ENCODE measurements around the gene TMEM63C. TPM values are rescaled to one million over a fixed set of nuclear protein-coding genes. Genes with fewer than 3 reads are reported as not detected.
A peak's percentile ranks its signal among the peaks of the same experiment; 100 is the strongest.

Gene TMEM63C, protein sequence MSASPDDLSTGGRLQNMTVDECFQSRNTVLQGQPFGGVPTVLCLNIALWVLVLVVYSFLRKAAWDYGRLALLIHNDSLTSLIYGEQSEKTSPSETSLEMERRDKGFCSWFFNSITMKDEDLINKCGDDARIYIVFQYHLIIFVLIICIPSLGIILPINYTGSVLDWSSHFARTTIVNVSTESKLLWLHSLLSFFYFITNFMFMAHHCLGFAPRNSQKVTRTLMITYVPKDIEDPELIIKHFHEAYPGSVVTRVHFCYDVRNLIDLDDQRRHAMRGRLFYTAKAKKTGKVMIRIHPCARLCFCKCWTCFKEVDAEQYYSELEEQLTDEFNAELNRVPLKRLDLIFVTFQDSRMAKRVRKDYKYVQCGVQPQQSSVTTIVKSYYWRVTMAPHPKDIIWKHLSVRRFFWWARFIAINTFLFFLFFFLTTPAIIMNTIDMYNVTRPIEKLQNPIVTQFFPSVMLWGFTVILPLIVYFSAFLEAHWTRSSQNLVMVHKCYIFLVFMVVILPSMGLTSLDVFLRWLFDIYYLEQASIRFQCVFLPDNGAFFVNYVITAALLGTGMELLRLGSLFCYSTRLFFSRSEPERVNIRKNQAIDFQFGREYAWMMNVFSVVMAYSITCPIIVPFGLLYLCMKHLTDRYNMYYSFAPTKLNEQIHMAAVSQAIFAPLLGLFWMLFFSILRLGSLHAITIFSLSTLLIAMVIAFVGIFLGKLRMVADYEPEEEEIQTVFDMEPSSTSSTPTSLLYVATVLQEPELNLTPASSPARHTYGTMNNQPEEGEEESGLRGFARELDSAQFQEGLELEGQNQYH
- under 1 TPM; 0.29 to 0.45 TPM for total RNA-seq

GRCh38 chr14:77181603-77182437, at the start of gene TMEM63C:
TSS of gene TMEM63C (plus strand) at chr14:77181798. CDS start at chr14:77218814, 37,016 bp downstream.
- Mint-ChIP-seq H3K4me1 (peaks cover 11% of the 10 kb centered on the region), H3K27me3 (peaks cover 21% of the 10 kb centered on the region), H3K36me3 (ENCODE audit: low read depth) (no peaks in the 10 kb centered on the region), H3K4me3 (peak within 1 kb of the TSS; percentile 50), H3K9me3 (no peaks in the 10 kb centered on the region), H3K27ac (peak within 1 kb of the TSS; percentile 57)
- peak; percentile 51 for DNase-seq
- CTCF ChIA-PET = no interaction called here
- POLR2A ChIA-PET = interaction anchor here (0.5 kb wide), 1 partner anchor 831 kb away, joined by 4 read pairs; no protein-coding TSS in a partner anchor

DNA sequence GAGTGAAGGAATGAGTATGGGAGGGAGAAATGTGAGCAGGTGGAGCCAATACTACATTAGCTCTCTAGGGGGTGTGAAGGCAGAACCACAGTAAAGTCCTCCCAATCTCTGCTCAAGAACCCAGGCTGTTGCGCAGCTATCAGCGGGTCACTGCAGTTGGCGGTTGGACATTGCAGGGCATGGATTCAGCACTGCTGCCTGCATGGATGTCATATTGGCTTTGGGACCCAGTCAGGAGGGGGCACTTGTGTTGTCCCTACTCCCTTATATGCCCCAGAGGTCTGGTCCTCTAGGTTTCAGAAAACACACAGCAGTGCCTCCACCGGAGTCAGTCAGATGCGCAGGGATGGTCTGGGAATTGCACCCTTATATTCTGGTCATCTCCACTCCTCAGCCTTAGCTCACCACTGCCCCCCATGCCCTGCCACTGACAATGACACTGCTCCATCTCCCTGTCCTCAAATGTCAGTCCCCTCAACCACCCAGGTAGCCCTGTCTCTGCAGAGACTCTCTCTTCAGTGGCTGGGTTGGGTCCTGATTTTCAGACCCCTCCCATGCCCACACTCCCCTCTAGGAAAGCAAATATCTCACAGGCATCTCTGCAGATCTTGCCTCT, 49.6 kb upstream of the TMEM63C start:
- Mint-ChIP-seq H3K4me1 (no peaks in the 10 kb centered on the region), H3K27me3 (peaks cover 35% of the 10 kb centered on the region), H3K9me3 (no peaks in the 10 kb centered on the region), H3K27ac (no peak overlapping the region), H3K36me3 (ENCODE audit: low read depth) (no peaks in the 10 kb centered on the region), H3K4me3 (no peak overlapping the region)
- ChIA-PET POLR2A (no interaction called here), CTCF (interaction anchor here (0.5 kb wide), 1 partner anchor 38 kb away, joined by 4 read pairs; no protein-coding TSS in a partner anchor)
- DNase-seq = no peak

- H3K9me3 Mint-ChIP-seq = no peaks in the 10 kb centered on the region
- no peaks in the 10 kb centered on the region for H3K36me3 Mint-ChIP-seq (ENCODE audit: low read depth)
- CTCF ChIA-PET = interaction anchor here (0.6 to 1.0 kb wide), 3 partner anchors 10 to 429 kb away, joined by 3 read pairs; no protein-coding TSS in a partner anchor
- POLR2A ChIA-PET = interaction anchor here (1.0 kb wide), 1 partner anchor 20 kb away, joined by 5 read pairs; no protein-coding TSS in a partner anchor
- no peak overlapping the region for H3K4me3 Mint-ChIP-seq
- peak; percentile 84 for DNase-seq
- H3K27ac Mint-ChIP-seq = no peak overlapping the region
- H3K4me1 Mint-ChIP-seq = no peaks in the 10 kb centered on the region
- peaks cover 47% of the 10 kb centered on the region for H3K27me3 Mint-ChIP-seq
Measured at GRCh38 chr14:77133720-77134338, 47.8 kb upstream of the TMEM63C start.

- ChIA-PET POLR2A (no interaction called here), CTCF (interaction anchor here (1.3 kb wide), 1 partner anchor 13 kb away, joined by 3 read pairs; no protein-coding TSS in a partner anchor)
- Mint-ChIP-seq H3K36me3 (ENCODE audit: low read depth) (no peaks in the 10 kb centered on the region), H3K9me3 (no peaks in the 10 kb centered on the region), H3K27ac (no peak overlapping the region), H3K4me1 (peaks cover 16% of the 10 kb centered on the region), H3K4me3 (no peak overlapping the region), H3K27me3 (peaks cover 63% of the 10 kb centered on the region)
- no peak for DNase-seq
Measured at GRCh38 chr14:77139022-77139421, 42.6 kb upstream of the TMEM63C start.

GRCh38 chr14:77139540-77140358, 41.8 kb upstream of the TMEM63C start:
- no peaks in the 10 kb centered on the region for H3K9me3 Mint-ChIP-seq
- POLR2A ChIA-PET = no interaction called here

GRCh38 chr14:77140359-77141213, 41.0 kb upstream of the TMEM63C start:
- no peaks in the 10 kb centered on the region for H3K9me3 Mint-ChIP-seq
- POLR2A ChIA-PET = interaction anchor here (0.6 kb wide), 1 partner anchor 998 kb away, joined by 4 read pairs; no protein-coding TSS in a partner anchor
- no peak for DNase-seq
- CTCF ChIA-PET = interaction anchor here (0.6 to 1.3 kb wide), 3 partner anchors 15 to 1669 kb away, joined by 3 to 4 read pairs (median 3); no protein-coding TSS in a partner anchor
- no peaks in the 10 kb centered on the region for H3K36me3 Mint-ChIP-seq (ENCODE audit: low read depth)
- no peak overlapping the region for H3K27ac Mint-ChIP-seq
- peaks cover 16% of the 10 kb centered on the region for H3K4me1 Mint-ChIP-seq
- peak overlapping the region; percentile 39 for H3K4me3 Mint-ChIP-seq
- peaks cover 68% of the 10 kb centered on the region for H3K27me3 Mint-ChIP-seq

More at GRCh38 chr14:77139540-77140358, 41.8 kb upstream of the TMEM63C start:
- DNase-seq = peak; percentile 55
- Mint-ChIP-seq H3K36me3 (ENCODE audit: low read depth) (no peaks in the 10 kb centered on the region), H3K4me3 (no peak overlapping the region), H3K27me3 (peaks cover 67% of the 10 kb centered on the region), H3K27ac (no peak overlapping the region), H3K4me1 (peaks cover 16% of the 10 kb centered on the region)
- CTCF ChIA-PET = interaction anchor here (0.6 to 1.3 kb wide), 2 partner anchors 14 to 1670 kb away, joined by 3 to 4 read pairs; no protein-coding TSS in a partner anchor

DNA sequence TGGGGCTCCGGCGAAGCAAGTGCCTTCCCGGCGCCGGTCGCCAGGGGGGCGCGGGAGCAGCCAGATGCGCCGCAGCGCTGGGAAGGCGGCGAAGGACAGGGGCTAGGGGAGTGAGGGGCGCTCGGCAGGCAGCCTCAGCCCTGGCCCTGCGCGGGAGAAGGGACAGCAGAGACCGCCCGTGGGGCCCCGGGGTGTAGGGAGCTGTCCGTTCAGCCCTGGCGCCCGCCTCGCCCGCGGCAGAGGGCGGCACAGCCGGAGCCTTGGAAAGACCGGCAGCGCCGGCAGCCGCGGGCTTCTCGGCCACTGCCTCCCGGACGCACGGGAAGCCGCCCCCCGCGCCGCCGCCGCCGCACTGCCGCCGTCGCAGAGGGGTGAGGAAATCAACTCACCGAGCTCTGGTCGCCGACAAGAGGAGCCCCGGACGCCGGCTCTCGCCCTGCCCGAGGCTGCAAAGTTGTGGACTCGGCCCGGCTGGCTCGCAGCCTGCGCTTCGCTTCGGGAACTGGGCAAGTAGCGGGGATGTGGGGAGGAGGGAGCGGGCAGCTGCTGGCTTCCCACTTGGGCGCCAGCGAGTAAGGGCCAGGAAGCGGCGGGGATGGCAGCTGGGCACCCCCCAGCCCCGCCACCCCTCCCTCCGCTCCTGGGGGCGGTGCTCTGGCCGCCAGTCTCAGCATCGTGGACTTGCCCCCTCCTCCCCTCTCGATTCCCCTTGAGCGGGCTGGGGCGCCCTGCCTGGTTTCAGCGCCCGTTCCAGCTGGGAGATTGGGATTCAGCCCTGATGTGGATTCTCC, 40.2 kb upstream of the TMEM63C start, which contains the start of gene ZDHHC22:
Gene ZDHHC22 (minus strand): TSS at position 578 of the 791 bp plus-strand sequence. CDS start 2,053 bp downstream, outside the sequence.
- Mint-ChIP-seq H3K36me3 (ENCODE audit: low read depth) (no peaks in the 10 kb centered on the region), H3K27ac (no peak within 1 kb of the TSS), H3K9me3 (no peaks in the 10 kb centered on the region), H3K4me3 (no peak within 1 kb of the TSS), H3K4me1 (peaks cover 16% of the 10 kb centered on the region), H3K27me3 (peaks cover 76% of the 10 kb centered on the region)
- ChIA-PET POLR2A (interaction anchor here (0.6 kb wide), 1 partner anchor 999 kb away, joined by 4 read pairs; no protein-coding TSS in a partner anchor), CTCF (interaction anchor here (0.9 to 1.6 kb wide), 2 partner anchors 13 to 312 kb away, joined by 3 to 5 read pairs; no protein-coding TSS in a partner anchor)
- DNase-seq = no peak

GRCh38 chr14:77142005-77142800, 39.4 kb upstream of the TMEM63C start:
- Mint-ChIP-seq H3K4me3 (no peak overlapping the region), H3K36me3 (ENCODE audit: low read depth) (no peaks in the 10 kb centered on the region), H3K27me3 (peaks cover 80% of the 10 kb centered on the region), H3K4me1 (peaks cover 16% of the 10 kb centered on the region), H3K9me3 (no peaks in the 10 kb centered on the region), H3K27ac (no peak overlapping the region)
- ChIA-PET CTCF (interaction anchor here (0.6 to 1.6 kb wide), 4 partner anchors 12 to 763 kb away, joined by 3 to 5 read pairs (median 3); no protein-coding TSS in a partner anchor), POLR2A (no interaction called here)
- DNase-seq = no peak

- no peak overlapping the region for H3K4me3 Mint-ChIP-seq
- no peaks in the 10 kb centered on the region for H3K36me3 Mint-ChIP-seq (ENCODE audit: low read depth)
- POLR2A ChIA-PET = no interaction called here
- CTCF ChIA-PET = interaction anchor here (0.6 to 0.9 kb wide), 3 partner anchors 52 to 762 kb away, joined by 3 read pairs; no protein-coding TSS in a partner anchor
- peaks cover 77% of the 10 kb centered on the region for H3K27me3 Mint-ChIP-seq
- H3K9me3 Mint-ChIP-seq = no peaks in the 10 kb centered on the region
- DNase-seq = no peak
- H3K4me1 Mint-ChIP-seq = peaks cover 16% of the 10 kb centered on the region
- no peak overlapping the region for H3K27ac Mint-ChIP-seq
Measured at GRCh38 chr14:77143071-77143470, 38.5 kb upstream of the TMEM63C start.
